HUDEP-2 (cell line): ENCODE measurements around the gene NF1.
"Not testable (repeated sequence)": the region's sequence is repeated elsewhere in the genome, so short reads cannot be mapped to it uniquely, and the experiment has no call there.

Source experiments
- DNase-seq, 76 experiments: peaks; one replicate each; lab custom pipeline; 2025; ENCODE audit not compliant: unreplicated experiment in 76 of 76; lab: John Stamatoyannopoulos, UW

The NF1 gene

DNA sequence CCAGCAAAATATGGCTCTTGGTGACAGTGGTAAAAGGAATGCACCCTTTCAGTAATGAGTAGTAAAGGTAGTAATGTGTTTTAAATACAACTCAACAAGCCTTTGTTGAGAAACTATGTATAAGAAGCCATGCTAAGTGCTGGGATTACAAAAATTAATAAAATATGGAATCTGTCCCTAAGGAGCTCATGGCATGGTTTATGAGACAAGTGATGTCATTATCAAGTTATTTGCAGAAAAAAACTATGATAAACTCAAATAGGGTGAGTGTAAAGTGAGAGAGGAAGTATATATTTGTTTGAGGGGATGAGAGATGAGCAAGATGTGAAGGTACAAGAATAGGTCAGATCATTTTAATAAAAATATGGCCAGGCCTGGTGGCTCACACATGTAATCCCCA lies 76.9 kb downstream of the NF1 start:
- DNase-seq = no peak

DNA sequence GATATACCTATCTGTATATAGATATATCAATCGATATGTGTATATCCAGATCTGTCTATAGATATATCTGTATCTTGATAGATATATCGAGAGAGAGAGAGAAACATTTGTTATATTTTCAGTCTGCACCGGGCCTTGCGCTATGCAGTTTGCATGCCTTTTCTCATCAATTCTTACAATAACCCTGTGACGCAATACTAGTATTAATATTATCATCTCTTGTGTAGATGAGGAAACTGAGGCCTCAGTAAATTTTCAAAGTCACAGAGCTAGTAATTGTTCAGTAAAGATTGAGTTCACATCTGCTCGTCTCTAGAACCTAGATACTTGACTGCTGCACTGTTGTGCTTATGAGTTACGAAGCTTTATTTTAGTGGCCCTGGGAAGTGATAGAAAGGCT lies 77.6 kb downstream of the NF1 start:
- DNase-seq = no peak

DNA sequence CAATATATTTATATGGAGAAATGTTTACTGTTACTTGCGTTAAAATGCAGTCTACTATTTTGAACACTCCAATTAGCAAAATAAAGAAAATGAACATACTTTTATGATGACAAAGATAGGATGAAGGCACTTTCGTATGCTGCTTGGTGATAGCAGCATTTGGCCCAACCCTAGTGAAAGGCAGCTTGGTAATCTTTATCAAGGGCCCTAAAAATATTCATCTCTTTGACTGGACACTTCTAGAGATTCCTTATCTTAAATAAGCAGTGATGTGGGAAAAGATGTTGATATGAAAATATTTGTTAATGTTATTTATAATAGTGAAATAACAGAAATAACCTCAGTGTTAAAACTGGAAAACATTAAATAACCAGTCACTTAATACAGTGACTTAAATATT lies 79.4 kb downstream of the NF1 start:
- DNase-seq = no peak

DNA sequence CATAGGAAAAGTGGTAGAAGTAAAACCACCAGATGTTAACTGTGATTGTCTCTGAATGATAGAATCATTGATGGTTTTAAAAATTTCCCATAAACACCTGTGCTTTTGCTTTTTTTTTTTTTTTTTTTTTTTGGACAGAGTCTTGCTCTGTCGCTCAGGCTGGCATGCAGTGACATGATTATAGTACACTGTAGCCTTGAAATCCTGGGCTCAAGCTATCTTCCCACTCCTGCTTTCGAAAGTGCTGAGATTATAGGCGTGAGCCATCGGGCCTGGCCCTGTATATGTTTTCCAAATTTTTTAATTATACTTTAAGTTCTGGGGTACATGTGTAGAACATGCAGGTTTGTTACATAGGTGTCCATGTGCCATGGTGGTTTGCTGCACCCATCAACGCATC lies 80.5 kb downstream of the NF1 start:
- no peak for DNase-seq

DNA sequence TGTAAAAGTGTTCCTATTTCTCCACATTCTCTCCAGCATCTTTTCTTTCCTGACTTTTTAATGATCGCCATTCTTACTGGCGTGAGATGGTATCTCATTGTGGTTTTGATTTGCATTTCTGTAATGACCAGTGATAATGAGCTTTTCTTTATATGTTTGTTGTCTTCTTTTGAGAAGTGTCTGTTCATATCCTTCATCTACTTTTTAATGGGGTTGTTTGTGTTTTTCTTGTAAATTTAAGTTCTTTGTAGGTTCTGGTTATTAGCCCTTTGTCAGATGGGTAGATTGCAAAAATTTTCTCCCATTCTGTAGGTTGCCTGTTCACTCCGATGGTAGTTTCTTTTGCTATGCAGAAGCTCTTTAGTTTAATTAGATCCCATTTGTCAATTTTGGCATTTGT lies 81.4 kb downstream of the NF1 start:
- not testable (repeated sequence) for DNase-seq

DNA sequence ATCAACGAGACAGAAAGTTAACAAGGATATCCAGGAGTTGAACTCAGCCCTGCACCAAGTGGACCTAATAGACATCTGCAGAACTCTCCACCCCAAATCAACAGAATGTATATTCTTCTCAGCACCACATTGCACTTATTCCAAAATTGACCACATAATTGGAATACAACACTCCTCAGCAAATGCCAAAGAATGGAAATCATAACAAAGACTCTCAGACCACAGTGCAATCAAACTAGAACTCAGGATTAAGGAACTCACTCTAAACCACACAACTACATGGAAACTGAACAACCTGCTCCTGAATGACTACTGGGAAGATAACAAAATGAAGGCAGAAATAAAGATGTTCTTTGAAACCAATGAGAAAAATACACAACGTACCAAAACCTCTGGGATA lies 84.2 kb downstream of the NF1 start:
- DNase-seq = not testable (repeated sequence)

GRCh38 chr17:31195305-31195704 lies 100.5 kb downstream of the NF1 start:
- DNase-seq = no peak

GRCh38 chr17:31198026-31198425 lies 103.2 kb downstream of the NF1 start:
- no peak for DNase-seq

DNA sequence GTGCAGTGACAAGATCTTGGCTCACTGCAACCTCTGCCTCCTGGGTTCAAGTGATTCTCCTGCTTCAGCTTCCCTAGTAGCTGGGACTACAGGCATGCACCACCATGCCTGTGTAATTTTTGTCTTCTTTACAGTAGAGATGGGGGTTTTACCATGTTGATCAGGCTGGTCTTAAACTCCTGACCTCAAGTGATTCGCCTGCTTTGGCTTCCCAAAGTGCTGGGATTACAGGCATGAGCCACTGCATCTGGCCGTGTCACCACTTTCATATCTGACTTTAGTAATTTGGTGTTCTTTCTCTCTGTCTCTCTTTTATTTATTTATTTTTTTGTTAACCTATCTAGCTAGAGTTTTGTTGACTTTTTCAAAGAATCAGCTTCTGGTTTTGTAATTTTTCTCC lies 103.9 kb downstream of the NF1 start:
- not testable (repeated sequence) for DNase-seq

- DNase-seq = no peak
These were observed 105.5 kb downstream of the NF1 start for GRCh38 chr17:31200287-31200686.

- no peak for DNase-seq
These were observed 108.2 kb downstream of the NF1 start for GRCh38 chr17:31202968-31203367.

DNA sequence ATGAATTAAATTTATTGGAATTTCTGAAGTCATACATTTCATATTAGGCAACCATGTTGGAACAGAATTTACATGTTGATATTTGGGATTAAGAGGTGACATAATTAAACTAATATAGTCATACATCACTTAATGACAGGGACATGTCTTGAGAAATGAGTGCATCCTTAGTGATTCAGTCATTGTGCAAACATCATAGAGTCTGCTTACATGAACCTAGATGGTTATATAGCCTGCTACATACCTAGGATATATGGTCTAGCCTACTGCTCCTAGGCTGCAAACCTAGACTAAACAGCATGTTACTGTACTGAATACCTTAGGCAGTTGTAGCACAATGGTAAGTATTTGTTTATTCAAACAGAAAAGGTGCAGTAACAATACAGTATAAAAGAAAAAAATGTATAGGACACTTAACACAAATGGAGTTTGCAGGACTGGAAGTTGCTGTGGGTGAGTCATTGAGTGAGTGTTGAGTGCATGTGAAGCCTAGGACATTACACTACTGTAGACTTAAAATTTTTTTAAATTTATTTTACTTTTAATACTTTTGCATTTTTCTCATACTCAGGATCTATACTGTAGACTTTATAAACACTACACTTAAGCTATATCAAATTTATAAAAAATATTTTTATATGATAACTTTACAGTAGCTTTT lies 116.7 kb downstream of the NF1 start:
- no peak for DNase-seq

GRCh38 chr17:31216031-31216751 lies 121.4 kb downstream of the NF1 start:
- peak in 10 of 76 experiments; percentile 1 to 41 (median 13) for DNase-seq

- DNase-seq = peak in 4 of 76 experiments; percentile 12 to 33 (median 17)
These were observed 129.6 kb downstream of the NF1 start for GRCh38 chr17:31224366-31224765.

DNA sequence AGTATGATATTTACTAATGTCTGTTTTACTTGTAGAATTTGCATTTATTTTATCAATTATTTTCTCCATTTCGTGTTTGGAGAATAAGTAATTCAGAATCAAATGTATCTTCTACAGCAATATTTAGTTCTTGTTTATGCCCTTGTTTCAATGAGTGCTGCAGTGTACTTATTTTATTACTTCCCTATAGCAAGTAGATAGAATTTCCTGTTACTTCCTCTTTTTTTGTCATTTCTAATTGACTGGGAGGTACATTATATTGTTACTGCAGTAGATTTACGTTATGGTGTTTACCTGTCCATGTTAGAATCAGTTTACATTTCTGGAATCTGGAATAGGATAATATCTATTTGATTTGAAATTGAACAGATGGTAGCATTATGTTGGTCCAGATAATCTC lies 131.1 kb downstream of the NF1 start:
- DNase-seq = no peak

- no peak for DNase-seq
These were observed 131.6 kb downstream of the NF1 start for GRCh38 chr17:31226373-31226772.

DNA sequence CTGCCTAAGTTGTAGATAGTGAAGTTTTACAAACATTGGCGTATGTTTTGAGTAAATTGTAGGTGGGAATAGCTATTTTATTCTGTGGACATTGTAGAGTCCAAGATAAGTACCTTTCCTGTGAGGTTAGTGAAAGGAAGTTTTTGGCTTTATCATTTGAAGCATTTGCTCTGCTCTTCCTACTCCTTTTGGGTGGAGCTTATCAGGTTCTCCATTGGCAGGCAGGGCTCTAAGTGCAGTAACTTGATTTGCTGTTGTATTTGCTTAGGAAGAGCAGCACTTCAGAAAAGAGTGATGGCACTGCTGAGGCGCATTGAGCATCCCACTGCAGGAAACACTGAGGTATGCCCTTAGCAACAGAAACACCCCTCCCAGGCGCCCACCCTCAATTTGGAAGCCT lies 132.2 kb downstream of the NF1 start:
- peak in 13 of 76 experiments; percentile 9 to 31 (median 20) for DNase-seq

GRCh38 chr17:31231852-31232251 lies 137.1 kb downstream of the NF1 start:
- no peak for DNase-seq

- DNase-seq = no peak
These were observed 140.3 kb downstream of the NF1 start for GRCh38 chr17:31235110-31235509.

DNA sequence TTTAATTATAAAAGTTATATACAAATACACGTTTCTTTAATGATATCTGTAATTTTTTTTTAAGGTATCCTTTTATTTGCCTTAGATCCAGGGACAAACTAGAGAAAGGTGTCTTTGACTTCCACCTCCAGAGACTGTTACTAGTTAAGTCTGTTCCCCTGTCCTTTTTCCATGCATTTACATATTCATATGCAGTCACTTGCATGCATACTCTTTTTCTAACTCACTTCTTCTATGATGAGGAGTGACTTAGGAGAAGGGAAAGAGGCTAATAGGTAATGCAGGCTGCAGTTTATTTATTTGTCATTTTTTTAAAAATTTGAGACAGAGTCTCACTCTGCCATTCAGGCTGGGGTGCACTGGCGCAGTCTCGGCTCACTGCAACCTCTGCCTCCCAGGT lies 141.4 kb downstream of the NF1 start:
- no peak for DNase-seq

GRCh38 chr17:31236712-31237111 lies 141.9 kb downstream of the NF1 start:
- no peak for DNase-seq

- no peak for DNase-seq
These were observed 146.3 kb downstream of the NF1 start for GRCh38 chr17:31241116-31241515.
